ENCODE data around the gene SYNE3. TPM values are rescaled to one million over a fixed set of nuclear protein-coding genes. Genes with fewer than 3 reads are reported as not detected.

SYNE3 gene
- total RNA-seq, 2 donors from 2014 or later = 3.4 to 29.5 TPM

GRCh38 chr14:95547272-95547625 is 30.8 kb upstream of the SYNE3 start:
- H3K36me3 ChIP-seq = no peaks in the 10 kb centered on the region
- no peaks in the 10 kb centered on the region for H3K9me3 ChIP-seq
- no peak for DNase-seq (ENCODE audit: low spot score)
- no peaks in the 10 kb centered on the region for H3K27me3 ChIP-seq (replicated peaks; ENCODE audit: insufficient read depth)
- no peak overlapping the region for H3K27ac ChIP-seq
- intact Hi-C loops (cut with DNase I) = no loop called here
- H3K4me1 ChIP-seq (replicated peaks) = no peaks in the 10 kb centered on the region
- 84% methylated on average over 5 of the region's 5 CpGs for WGBS
- TF ChIP-seq POLR2AphosphoS5 (IDR thresholded peaks at IDR 0.05) (no peak), CTCF (IDR thresholded peaks at IDR 0.05) (no peak), POLR2A (IDR thresholded peaks at IDR 0.05) (no peak)
- no peak overlapping the region for H3K4me3 ChIP-seq

- H3K27ac ChIP-seq = no peak overlapping the region
- H3K4me3 ChIP-seq = no peak overlapping the region
- no peaks in the 10 kb centered on the region for H3K9me3 ChIP-seq
- no peak for DNase-seq (ENCODE audit: low spot score)
- 87% methylated on average over 5 of the region's 5 CpGs for WGBS
- H3K27me3 ChIP-seq (replicated peaks; ENCODE audit: insufficient read depth) = no peaks in the 10 kb centered on the region
- H3K36me3 ChIP-seq = no peaks in the 10 kb centered on the region
- intact Hi-C loops (cut with DNase I) = no loop called here
- no peaks in the 10 kb centered on the region for H3K4me1 ChIP-seq (replicated peaks)
- TF ChIP-seq CTCF (IDR thresholded peaks at IDR 0.05) (no peak), POLR2AphosphoS5 (IDR thresholded peaks at IDR 0.05) (no peak), POLR2A (IDR thresholded peaks at IDR 0.05) (no peak)
Measured at GRCh38 chr14:95545515-95546168, 29.2 kb upstream of the SYNE3 start.

- intact Hi-C loops (cut with DNase I) = no loop called here
- TF ChIP-seq CTCF (IDR thresholded peaks at IDR 0.05) (no peak), POLR2A (IDR thresholded peaks at IDR 0.05) (no peak), POLR2AphosphoS5 (IDR thresholded peaks at IDR 0.05) (no peak)
- no peaks in the 10 kb centered on the region for H3K36me3 ChIP-seq
- H3K4me3 ChIP-seq = no peak overlapping the region
- 73% methylated on average over 8 of the region's 8 CpGs for WGBS
- no peaks in the 10 kb centered on the region for H3K27me3 ChIP-seq (replicated peaks; ENCODE audit: insufficient read depth)
- no peak overlapping the region for H3K27ac ChIP-seq
- no peaks in the 10 kb centered on the region for H3K9me3 ChIP-seq
- DNase-seq (ENCODE audit: low spot score) = no peak
- no peaks in the 10 kb centered on the region for H3K4me1 ChIP-seq (replicated peaks)
Measured at GRCh38 chr14:95544588-95544987, 28.1 kb upstream of the SYNE3 start.

- TF ChIP-seq POLR2A (IDR thresholded peaks at IDR 0.05) (no peak), CTCF (IDR thresholded peaks at IDR 0.05) (no peak)
- Histone ChIP-seq H3K27ac (no peak overlapping the region), H3K4me3 (no peak overlapping the region), H3K4me1 (replicated peaks) (no peaks in the 10 kb centered on the region), H3K27me3 (replicated peaks; ENCODE audit: insufficient read depth) (no peaks in the 10 kb centered on the region), H3K36me3 (no peaks in the 10 kb centered on the region), H3K9me3 (no peaks in the 10 kb centered on the region)
- WGBS = 95% methylated on average over 5 of the region's 5 CpGs
- intact Hi-C loops (cut with DNase I) = no loop called here
- DNase-seq (ENCODE audit: low spot score) = no peak
Measured at GRCh38 chr14:95543021-95543420, 26.6 kb upstream of the SYNE3 start.

Measured in prostate gland (tissue), 2 donors.